GM12874 (cell line): ENCODE measurements around the gene CEP41.

Source experiments
- CTCF ChIP-seq: IDR thresholded peaks from 2 replicates; pipeline ENCODE4 v1.5.1; 2011; ENCODE audit warnings: low read depth, mild to moderate bottlenecking, control low read depth, low read length, moderate library complexity; ENCODE audit not compliant: insufficient read depth

Gene CEP41

GRCh38 chr7:130394421-130395195 is 46.2 kb downstream of the CEP41 start:
- TF ChIP-seq CTCF, result no peak

GRCh38 chr7:130393841-130394411 is 46.9 kb downstream of the CEP41 start:
- TF ChIP-seq CTCF, result no peak

GRCh38 chr7:130393101-130393561 is 47.7 kb downstream of the CEP41 start:
- no peak for TF ChIP-seq CTCF

- TF ChIP-seq CTCF, result no peak
Measured at GRCh38 chr7:130390486-130390885, 50.3 kb downstream of the CEP41 start.

GRCh38 chr7:130388671-130389070 is 52.1 kb downstream of the CEP41 start:
- TF ChIP-seq CTCF, result no peak

GRCh38 chr7:130387628-130388403 is 53.0 kb downstream of the CEP41 start:
- TF ChIP-seq CTCF, result no peak

GRCh38 chr7:130387306-130387627 is 53.5 kb downstream of the CEP41 start:
- no peak for TF ChIP-seq CTCF
